GM23248 (cell line): ENCODE data around the gene CCDC124.

Source experiments
- EZH2 ChIP-seq: fragments of 200-600 bp; sonication (generic); IDR thresholded peaks from 2 replicates; pipeline ENCODE4 v1.6.1; 2018; ENCODE audit warnings: antibody characterized with exemption, mild to moderate bottlenecking; ENCODE audit not compliant: insufficient read depth, poor library complexity, severe bottlenecking
- EZH2phosphoT487 ChIP-seq: fragments of 200-600 bp; sonication (generic); IDR thresholded peaks from 2 replicates; pipeline ENCODE4 v1.6.1; 2018; ENCODE audit warnings: antibody characterized with exemption, moderate library complexity, mild to moderate bottlenecking, low read depth; ENCODE audit not compliant: insufficient read depth

DNA sequence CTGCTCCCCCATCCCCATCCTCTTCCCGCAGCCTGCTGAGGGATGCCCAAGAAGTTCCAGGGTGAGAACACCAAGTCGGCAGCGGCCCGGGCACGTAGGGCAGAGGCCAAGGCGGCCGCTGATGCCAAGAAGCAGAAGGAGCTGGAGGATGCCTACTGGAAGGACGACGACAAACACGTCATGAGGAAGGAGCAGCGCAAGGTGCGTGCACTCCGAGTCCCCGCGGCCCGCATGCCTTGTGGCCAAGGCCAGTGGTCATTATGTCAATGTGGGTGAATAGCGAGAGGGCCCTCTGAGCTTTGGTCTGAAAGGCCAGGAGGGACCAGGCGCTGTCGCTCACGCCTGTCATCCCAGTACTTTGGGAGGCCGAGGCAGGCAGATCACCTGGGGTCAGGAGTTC, 3.6 kb downstream of the CCDC124 start:
- no peak for TF ChIP-seq EZH2
- TF ChIP-seq EZH2phosphoT487, result no peak
